Uterus (tissue), 2 donors: Measurements from ENCODE around the gene JAG1.

Experiments used
- CTCF ChIP-seq, 4 experiments: fragments of 200-600 bp in 2 of 4; fragments of 450-650 bp in 2 of 4; sonication (generic) in 2 of 4; IDR thresholded peaks; one replicate each; pipeline ENCODE4 v1.5.1; 2016 to 2019; ENCODE audit warnings: antibody characterized with exemption in 4 of 4, mild to moderate bottlenecking in 2 of 4, moderate library complexity in 1 of 4
- POLR2A ChIP-seq, 2 donors: fragments of 450-650 bp; IDR thresholded peaks; one replicate each; pipeline ENCODE4 v1.6.1; 2016; ENCODE audit warnings: antibody characterized with exemption in 2 of 2, mild to moderate bottlenecking in 1 of 2, moderate library complexity in 1 of 2

- TF ChIP-seq CTCF (IDR thresholded peaks at IDR 0.05) (no peak), POLR2A (IDR thresholded peaks at IDR 0.05) (no peak)
Measured at GRCh38 chr20:10658051-10658823, 15.6 kb downstream of the JAG1 start.
